DOHH2 (cell line): ENCODE data around the gene GDF7.
A peak's percentile ranks its signal among the peaks of the same experiment; 100 is the strongest.

Experiments used
- H3F3A ChIP-seq: fragments of 200-600 bp; sonication (generic), shearing (Covaris generic); 2 replicates; pipeline ENCODE4 v1.6.0; 2016; ENCODE audit warnings: antibody characterized with exemption, mild to moderate bottlenecking; ENCODE audit not compliant: control insufficient read depth, insufficient read depth
- H3K27ac ChIP-seq: fragments of 200-600 bp; sonication (generic); 2 replicates; pipeline ENCODE4 v1.5.1; 2014; ENCODE audit warnings: low read depth, mild to moderate bottlenecking, low read length, moderate library complexity
- H3K27me3 ChIP-seq: fragments of 200-600 bp; sonication (generic); 2 replicates; pipeline ENCODE4 v1.6.1; 2014; ENCODE audit warnings: mild to moderate bottlenecking, low read length, mixed read lengths; ENCODE audit not compliant: control insufficient read depth
- H3K36me3 ChIP-seq: fragments of 200-600 bp; sonication (generic); 2 replicates; pipeline ENCODE4 v1.6.1; 2014; ENCODE audit warnings: mild to moderate bottlenecking, low read length, moderate library complexity, mixed read lengths; ENCODE audit not compliant: control insufficient read depth
- H3K4me1 ChIP-seq: fragments of 200-600 bp; sonication (generic); 2 replicates; pipeline ENCODE4 v1.6.1; 2014; ENCODE audit warnings: mild to moderate bottlenecking, low read length, mixed read lengths; ENCODE audit not compliant: control insufficient read depth
- H3K4me2 ChIP-seq: fragments of 200-600 bp; sonication (generic); 2 replicates; pipeline ENCODE4 v1.6.0; 2014; ENCODE audit warnings: mild to moderate bottlenecking, low read length, moderate library complexity
- H3K4me3 ChIP-seq: fragments of 200-600 bp; sonication (generic); 2 replicates; pipeline ENCODE4 v1.5.1; 2014; ENCODE audit warnings: mild to moderate bottlenecking, low read length, mixed read lengths
- H3K79me2 ChIP-seq: fragments of 200-600 bp; sonication (generic); 2 replicates; pipeline ENCODE4 v1.6.1; 2014; ENCODE audit warnings: mild to moderate bottlenecking, low read length, mixed read lengths; ENCODE audit not compliant: control insufficient read depth
- H3K9me2 ChIP-seq: fragments of 200-600 bp; sonication (generic); replicated peaks from 2 replicates; pipeline ENCODE4 v1.6.1; 2014; ENCODE audit warnings: mild to moderate bottlenecking, low read length, mixed read lengths; ENCODE audit not compliant: control insufficient read depth
- H3K9me3 ChIP-seq: fragments of 200-600 bp; sonication (generic); 2 replicates; pipeline ENCODE4 v1.6.1; 2014; ENCODE audit warnings: antibody characterized with exemption, low read length, mixed read lengths; ENCODE audit not compliant: control insufficient read depth, insufficient read depth
- H4K20me1 ChIP-seq: fragments of 200-600 bp; sonication (generic); 2 replicates; pipeline ENCODE4 v1.6.0; 2014; ENCODE audit warnings: low read depth, mild to moderate bottlenecking, antibody characterized with exemption, low read length, moderate library complexity; ENCODE audit not compliant: control insufficient read depth, insufficient read depth
- CTCF ChIP-seq: fragments of 200-600 bp; sonication (generic); IDR thresholded peaks from one replicate; pipeline ENCODE4 v1.5.1; 2014; ENCODE audit warnings: antibody characterized with exemption, mild to moderate bottlenecking, low read depth, low read length; ENCODE audit not compliant: poor library complexity, severe bottlenecking
- EZH2phosphoT487 ChIP-seq: fragments of 200-600 bp; sonication (generic); IDR thresholded peaks from 2 replicates; pipeline ENCODE4 v1.6.1; 2017; ENCODE audit warnings: borderline replicate concordance, mild to moderate bottlenecking, antibody characterized with exemption, low read length, moderate library complexity, mixed read lengths

Gene GDF7

GRCh38 chr2:20649576-20649975, 17.4 kb upstream of the GDF7 start:
- Histone ChIP-seq H3K4me2 (peak overlapping the region; percentile 97), H3K4me3 (no peak overlapping the region), H3K79me2 (peaks cover 3% of the 10 kb centered on the region; the same call in 1 of the 2 replicates), H3F3A (no peaks in the 10 kb centered on the region), H3K9me2 (no peaks in the 10 kb centered on the region), H4K20me1 (no peaks in the 10 kb centered on the region), H3K36me3 (no peaks in the 10 kb centered on the region), H3K27ac (no peak overlapping the region), H3K9me3 (no peaks in the 10 kb centered on the region), H3K4me1 (peaks cover 21% of the 10 kb centered on the region), H3K27me3 (0 out of 2 replicates have a peak, but pooled peaks cover 3% of the 10 kb centered on the region)
- no peak for TF ChIP-seq EZH2phosphoT487
- TF ChIP-seq CTCF = no peak

GRCh38 chr2:20649976-20650375, 17.0 kb upstream of the GDF7 start:
- Histone ChIP-seq H3K4me3 (peak overlapping the region; percentile 87), H4K20me1 (no peaks in the 10 kb centered on the region), H3K27me3 (0 out of 2 replicates have a peak, but pooled peaks cover 3% of the 10 kb centered on the region), H3K27ac (no peak overlapping the region), H3K4me1 (peaks cover 21% of the 10 kb centered on the region), H3K36me3 (no peaks in the 10 kb centered on the region), H3K9me2 (no peaks in the 10 kb centered on the region), H3K4me2 (peak overlapping the region; percentile 97), H3K9me3 (no peaks in the 10 kb centered on the region), H3K79me2 (peaks cover 3% of the 10 kb centered on the region; the same call in 1 of the 2 replicates), H3F3A (no peaks in the 10 kb centered on the region)
- TF ChIP-seq EZH2phosphoT487 = no peak
- no peak for TF ChIP-seq CTCF

- no peaks in the 10 kb centered on the region for H3K36me3 ChIP-seq
- TF ChIP-seq CTCF (no peak), EZH2phosphoT487 (no peak)
- peak overlapping the region; percentile 97 for H3K4me2 ChIP-seq
- no peaks in the 10 kb centered on the region for H3K9me2 ChIP-seq
- peaks cover 3% of the 10 kb centered on the region; the same call in 1 of the 2 replicates for H3K79me2 ChIP-seq
- no peaks in the 10 kb centered on the region for H3K9me3 ChIP-seq
- peak overlapping the region; percentile 87 for H3K4me3 ChIP-seq
- no peaks in the 10 kb centered on the region for H4K20me1 ChIP-seq
- peaks cover 21% of the 10 kb centered on the region for H3K4me1 ChIP-seq
- H3K27ac ChIP-seq = no peak overlapping the region
- H3K27me3 ChIP-seq = peaks cover 3% of the 10 kb centered on the region; the same call in 1 of the 2 replicates
- no peaks in the 10 kb centered on the region for H3F3A ChIP-seq
These were observed 16.5 kb upstream of the GDF7 start for GRCh38 chr2:20650393-20650876.
